SK-N-SH (cell line): ENCODE data around the gene CKB.

Experiments used
- EZH2phosphoT487 ChIP-seq: fragments of 200-600 bp; sonication (generic); IDR thresholded peaks from 2 replicates; pipeline ENCODE4 v1.6.1; 2017; ENCODE audit warnings: low read depth, mixed run types, mild to moderate bottlenecking, antibody characterized with exemption, moderate library complexity, borderline replicate concordance
- GABPA ChIP-seq: IDR thresholded peaks from 2 replicates; pipeline ENCODE4 v1.4.0; 2012; ENCODE audit warnings: low read depth, mild to moderate bottlenecking
- JUND ChIP-seq: IDR thresholded peaks from 2 replicates; pipeline ENCODE4 v1.4.0; 2012
- MXI1 ChIP-seq: IDR thresholded peaks from 2 replicates; pipeline ENCODE4 v1.6.1; 2012; ENCODE audit warnings: mild to moderate bottlenecking, low read depth, low read length, improper control_type of control experiment
- POLR2AphosphoS5 ChIP-seq: IDR thresholded peaks from 2 replicates; pipeline ENCODE4 v1.6.1; 2012; ENCODE audit warnings: low read depth, low read length
- SIN3A ChIP-seq: IDR thresholded peaks from 2 replicates; pipeline ENCODE4 v1.6.1; 2012; ENCODE audit warnings: low read depth, mild to moderate bottlenecking, low read length, moderate library complexity, borderline replicate concordance
- TAF1 ChIP-seq: IDR thresholded peaks from 2 replicates; pipeline ENCODE4 v1.6.1; 2012; ENCODE audit warnings: low read depth, mild to moderate bottlenecking, low read length, moderate library complexity, borderline replicate concordance
- YY1 ChIP-seq: IDR thresholded peaks from 2 replicates; pipeline ENCODE4 v1.4.0; 2012; ENCODE audit warnings: low read depth, mild to moderate bottlenecking
- TF ChIP-seq, protein P1 (sequence below): fragments of 200-600 bp; sonication (generic); IDR thresholded peaks from 2 replicates; pipeline ENCODE4 v1.6.1; 2017; ENCODE audit warnings: antibody characterized with exemption, mild to moderate bottlenecking, moderate library complexity
- TF ChIP-seq, protein P2 (sequence below): fragments of 150-350 bp; IDR thresholded peaks from 2 replicates; pipeline ENCODE4 v1.6.1; 2016; ENCODE audit warnings: mild to moderate bottlenecking, low read depth, low read length
- TF ChIP-seq, protein P3 (sequence below): IDR thresholded peaks from 2 replicates; pipeline ENCODE4; 2012

DNA sequence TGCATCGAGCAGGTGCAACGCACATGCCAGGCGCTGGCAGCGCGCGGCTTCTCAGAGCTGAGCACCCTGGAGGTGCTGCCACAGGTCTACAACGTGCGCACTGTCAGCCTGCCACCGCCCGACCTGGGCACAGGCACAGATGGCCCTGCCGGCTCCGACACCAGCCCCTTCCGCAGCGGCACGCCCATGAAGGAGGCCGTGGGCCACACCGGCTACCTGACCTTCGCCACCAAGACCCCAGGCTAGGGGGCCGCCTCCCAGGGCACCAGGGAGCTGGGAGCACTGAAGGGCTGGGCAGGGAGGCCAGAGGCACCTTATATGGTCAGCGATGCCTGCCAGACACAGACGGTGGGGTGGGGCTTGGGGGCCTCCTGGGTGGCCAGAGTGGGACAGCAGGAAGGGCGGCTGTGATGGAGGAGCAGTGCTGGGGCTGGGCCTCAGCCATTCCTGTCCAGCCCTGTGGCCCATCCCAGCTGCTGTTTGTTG, 12.0 kb upstream of the CKB start:
- TF ChIP-seq, protein P1, sequence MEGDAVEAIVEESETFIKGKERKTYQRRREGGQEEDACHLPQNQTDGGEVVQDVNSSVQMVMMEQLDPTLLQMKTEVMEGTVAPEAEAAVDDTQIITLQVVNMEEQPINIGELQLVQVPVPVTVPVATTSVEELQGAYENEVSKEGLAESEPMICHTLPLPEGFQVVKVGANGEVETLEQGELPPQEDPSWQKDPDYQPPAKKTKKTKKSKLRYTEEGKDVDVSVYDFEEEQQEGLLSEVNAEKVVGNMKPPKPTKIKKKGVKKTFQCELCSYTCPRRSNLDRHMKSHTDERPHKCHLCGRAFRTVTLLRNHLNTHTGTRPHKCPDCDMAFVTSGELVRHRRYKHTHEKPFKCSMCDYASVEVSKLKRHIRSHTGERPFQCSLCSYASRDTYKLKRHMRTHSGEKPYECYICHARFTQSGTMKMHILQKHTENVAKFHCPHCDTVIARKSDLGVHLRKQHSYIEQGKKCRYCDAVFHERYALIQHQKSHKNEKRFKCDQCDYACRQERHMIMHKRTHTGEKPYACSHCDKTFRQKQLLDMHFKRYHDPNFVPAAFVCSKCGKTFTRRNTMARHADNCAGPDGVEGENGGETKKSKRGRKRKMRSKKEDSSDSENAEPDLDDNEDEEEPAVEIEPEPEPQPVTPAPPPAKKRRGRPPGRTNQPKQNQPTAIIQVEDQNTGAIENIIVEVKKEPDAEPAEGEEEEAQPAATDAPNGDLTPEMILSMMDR, result no peak
- TF ChIP-seq TAF1 (no peak), YY1 (no peak), SIN3A (no peak), JUND (no peak), GABPA (no peak), POLR2AphosphoS5 (no peak), EZH2phosphoT487 (no peak), MXI1 (no peak)
- TF ChIP-seq, protein P2, sequence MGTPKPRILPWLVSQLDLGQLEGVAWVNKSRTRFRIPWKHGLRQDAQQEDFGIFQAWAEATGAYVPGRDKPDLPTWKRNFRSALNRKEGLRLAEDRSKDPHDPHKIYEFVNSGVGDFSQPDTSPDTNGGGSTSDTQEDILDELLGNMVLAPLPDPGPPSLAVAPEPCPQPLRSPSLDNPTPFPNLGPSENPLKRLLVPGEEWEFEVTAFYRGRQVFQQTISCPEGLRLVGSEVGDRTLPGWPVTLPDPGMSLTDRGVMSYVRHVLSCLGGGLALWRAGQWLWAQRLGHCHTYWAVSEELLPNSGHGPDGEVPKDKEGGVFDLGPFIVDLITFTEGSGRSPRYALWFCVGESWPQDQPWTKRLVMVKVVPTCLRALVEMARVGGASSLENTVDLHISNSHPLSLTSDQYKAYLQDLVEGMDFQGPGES, result no peak
- TF ChIP-seq, protein P3, sequence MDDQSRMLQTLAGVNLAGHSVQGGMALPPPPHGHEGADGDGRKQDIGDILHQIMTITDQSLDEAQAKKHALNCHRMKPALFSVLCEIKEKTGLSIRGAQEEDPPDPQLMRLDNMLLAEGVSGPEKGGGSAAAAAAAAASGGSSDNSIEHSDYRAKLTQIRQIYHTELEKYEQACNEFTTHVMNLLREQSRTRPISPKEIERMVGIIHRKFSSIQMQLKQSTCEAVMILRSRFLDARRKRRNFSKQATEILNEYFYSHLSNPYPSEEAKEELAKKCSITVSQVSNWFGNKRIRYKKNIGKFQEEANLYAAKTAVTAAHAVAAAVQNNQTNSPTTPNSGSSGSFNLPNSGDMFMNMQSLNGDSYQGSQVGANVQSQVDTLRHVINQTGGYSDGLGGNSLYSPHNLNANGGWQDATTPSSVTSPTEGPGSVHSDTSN, result no peak
